Hepatocyte (in vitro differentiated cells): Measurements from ENCODE around the gene RGS1.

ENCODE experiments used
- EZH2phosphoT487 ChIP-seq: fragments of 200-600 bp; sonication (generic); IDR thresholded peaks from one replicate; pipeline ENCODE4 v1.6.1; 2018; ENCODE audit warnings: antibody characterized with exemption, mild to moderate bottlenecking, low read depth, moderate library complexity; ENCODE audit not compliant: unreplicated experiment, severe bottlenecking
- TF ChIP-seq, protein P1 (sequence below): fragments of 200-600 bp; sonication (generic); IDR thresholded peaks from 2 replicates; pipeline ENCODE4 v1.5.1; 2016; ENCODE audit warnings: antibody characterized with exemption, mild to moderate bottlenecking; ENCODE audit not compliant: poor library complexity

DNA sequence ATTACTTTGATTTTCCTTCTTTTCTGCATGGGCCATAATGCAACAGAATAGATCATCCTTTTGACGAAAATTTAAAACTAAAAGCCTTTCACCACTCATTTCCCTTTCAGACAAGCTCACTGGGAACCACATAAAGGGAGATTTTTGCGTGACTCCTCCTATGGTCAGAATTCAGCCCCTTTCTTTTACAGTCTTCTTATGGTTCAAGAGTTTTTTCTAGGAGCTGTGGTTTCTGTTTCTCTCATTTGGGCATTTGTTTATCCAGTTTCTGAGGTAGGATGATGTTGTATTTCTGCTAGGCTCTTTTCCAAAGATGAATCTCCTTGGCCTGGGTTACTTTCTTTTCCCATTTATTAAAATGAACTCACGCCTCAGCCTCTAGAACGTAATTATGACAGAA lies 16.9 kb downstream of the RGS1 start:
- TF ChIP-seq, protein P1, sequence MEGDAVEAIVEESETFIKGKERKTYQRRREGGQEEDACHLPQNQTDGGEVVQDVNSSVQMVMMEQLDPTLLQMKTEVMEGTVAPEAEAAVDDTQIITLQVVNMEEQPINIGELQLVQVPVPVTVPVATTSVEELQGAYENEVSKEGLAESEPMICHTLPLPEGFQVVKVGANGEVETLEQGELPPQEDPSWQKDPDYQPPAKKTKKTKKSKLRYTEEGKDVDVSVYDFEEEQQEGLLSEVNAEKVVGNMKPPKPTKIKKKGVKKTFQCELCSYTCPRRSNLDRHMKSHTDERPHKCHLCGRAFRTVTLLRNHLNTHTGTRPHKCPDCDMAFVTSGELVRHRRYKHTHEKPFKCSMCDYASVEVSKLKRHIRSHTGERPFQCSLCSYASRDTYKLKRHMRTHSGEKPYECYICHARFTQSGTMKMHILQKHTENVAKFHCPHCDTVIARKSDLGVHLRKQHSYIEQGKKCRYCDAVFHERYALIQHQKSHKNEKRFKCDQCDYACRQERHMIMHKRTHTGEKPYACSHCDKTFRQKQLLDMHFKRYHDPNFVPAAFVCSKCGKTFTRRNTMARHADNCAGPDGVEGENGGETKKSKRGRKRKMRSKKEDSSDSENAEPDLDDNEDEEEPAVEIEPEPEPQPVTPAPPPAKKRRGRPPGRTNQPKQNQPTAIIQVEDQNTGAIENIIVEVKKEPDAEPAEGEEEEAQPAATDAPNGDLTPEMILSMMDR, result no peak
- no peak for TF ChIP-seq EZH2phosphoT487
